HCT116 (cell line): Measurements from ENCODE around the gene ENO2. TPM values are rescaled to one million over a fixed set of nuclear protein-coding genes. Genes with fewer than 3 reads are reported as not detected.

ENCODE experiments used
- ATAC-seq: fragments of 200-7000 bp; cut with Tn5 transposase; 2 replicates; pipeline ENCODE4 v1.9.1; 2020; ENCODE audit warnings: mild to moderate bottlenecking, moderate library complexity
- BruUV-seq: library from RNA; stranded (reverse); fragments of 400-500 nt; replicated peaks from 2 replicates; lab custom pipeline; 2021; lab: Mats Ljungman, UMichigan
- CTCF ChIA-PET: fragments of 300-600 bp; sonication (Branson Sonifier 250); formaldehyde crosslinking; loops from one replicate; lab custom pipeline; 2021; ENCODE audit warnings: antibody characterized with exemption; lab: Charles Lee
- POLR2A ChIA-PET: fragments of 300-600, 350-600 bp; sonication (Branson Sonifier 250); formaldehyde crosslinking; loops from one replicate; lab custom pipeline; 2021; ENCODE audit warnings: antibody characterized with exemption; lab: Charles Lee
- RAD21 ChIA-PET, 2 experiments: fragments of 300-600 bp; sonication (Branson Sonifier 250); formaldehyde crosslinking; loops; one replicate each; lab custom pipeline; 2023; ENCODE audit warnings: low total read pairs in 2 of 2; ENCODE audit not compliant: uncharacterized antibody in 2 of 2, unreplicated experiment in 2 of 2, low non-redundant PET in 1 of 2; lab: Charles Lee
- DNase-seq: peaks from one replicate; pipeline ENCODE4 v3.0.0-alpha.2; 2010; ENCODE audit warnings: low read depth, low spot score
- H2AFZ ChIP-seq: fragments of 200-600 bp; shearing (Covaris generic), sonication (generic); 2 replicates; pipeline ENCODE4 v1.6.1; 2017; ENCODE audit warnings: low read depth, mixed run types, mixed read lengths, antibody characterized with exemption, low read length; ENCODE audit not compliant: poor library complexity, severe bottlenecking
- H3K27ac ChIP-seq: 2 replicates; pipeline ENCODE4 v1.5.1; 2012; ENCODE audit warnings: low read depth, low read length
- H3K27me3 ChIP-seq: fragments of 200-600 bp; sonication (generic); 2 replicates; pipeline ENCODE4 v1.6.1; 2016; ENCODE audit warnings: mixed run types, low read length, mixed read lengths; ENCODE audit not compliant: insufficient read depth
- H3K36me3 ChIP-seq, 2 experiments: fragments of 200-500 bp in 1 of 2; fragments of 200-600 bp in 1 of 2; sonication (Bioruptor generic) in 1 of 2; sonication (generic) in 1 of 2; 2 replicates each; pipeline versions ENCODE4 v1.5.1 to v1.6.1; 2014 to 2016; ENCODE audit warnings: low read length in 2 of 2, inconsistent platforms in 1 of 2, mixed read lengths in 1 of 2, mixed run types in 1 of 2; ENCODE audit not compliant: insufficient read depth in 2 of 2, control insufficient read depth in 1 of 2
- H3K4me1 ChIP-seq, 2 experiments: fragments of 200-600 bp in 1 of 2; sonication (generic) in 1 of 2; 2 replicates each; pipeline versions ENCODE4 v1.5.1 to v1.6.1; 2012 to 2017; ENCODE audit warnings: low read length in 2 of 2, inconsistent platforms in 1 of 2, mild to moderate bottlenecking in 1 of 2, mixed read lengths in 1 of 2, mixed run types in 1 of 2, moderate library complexity in 1 of 2; ENCODE audit not compliant: insufficient read depth in 2 of 2, control insufficient read depth in 1 of 2
- H3K4me2 ChIP-seq: fragments of 200-600 bp; sonication (generic); 2 replicates; pipeline ENCODE4 v1.6.1; 2017; ENCODE audit warnings: mixed run types, low read length, mixed read lengths
- H3K4me3 ChIP-seq, 2 experiments: fragments of 200-600 bp in 1 of 2; sonication (generic) in 1 of 2; replicated peaks in 1 of 2; 2 replicates each; pipeline ENCODE4 v1.5.1; 2011 to 2016; ENCODE audit warnings: low read length in 2 of 2, control low read depth in 1 of 2, low read depth in 1 of 2, mild to moderate bottlenecking in 1 of 2, mixed read lengths in 1 of 2, mixed run types in 1 of 2
- H3K79me2 ChIP-seq: fragments of 200-600 bp; sonication (generic); 2 replicates; pipeline ENCODE4 v1.6.1; 2017; ENCODE audit warnings: mild to moderate bottlenecking, mixed run types, low read length, moderate library complexity, mixed read lengths; ENCODE audit not compliant: insufficient read depth
- H3K9ac ChIP-seq: fragments of 200-600 bp; sonication (generic); 2 replicates; pipeline ENCODE4 v1.6.1; 2016; ENCODE audit warnings: low read length, mixed read lengths
- H3K9me2 ChIP-seq: fragments of 200-600 bp; sonication (generic), shearing (Covaris generic); 2 replicates; pipeline ENCODE4 v1.6.1; 2017; ENCODE audit warnings: mixed run types, mild to moderate bottlenecking, moderate library complexity; ENCODE audit not compliant: insufficient read depth
- H3K9me3 ChIP-seq, 2 experiments: fragments of 200-500 bp in 1 of 2; fragments of 200-600 bp in 1 of 2; sonication (Bioruptor generic) in 1 of 2; sonication (generic) in 1 of 2; 2 replicates each; pipeline ENCODE4 v1.6.1; 2014 to 2017; ENCODE audit warnings: low read length in 2 of 2, mixed read lengths in 2 of 2, inconsistent platforms in 1 of 2, low read depth in 1 of 2, mild to moderate bottlenecking in 1 of 2, mixed run types in 1 of 2, moderate library complexity in 1 of 2; ENCODE audit not compliant: control insufficient read depth in 1 of 2, insufficient read depth in 1 of 2
- H4K20me1 ChIP-seq: fragments of 200-600 bp; sonication (generic), shearing (Covaris generic); 2 replicates; pipeline ENCODE4 v1.6.1; 2017; ENCODE audit warnings: mixed run types, mild to moderate bottlenecking, moderate library complexity; ENCODE audit not compliant: insufficient read depth
- CTCF ChIP-seq, 3 experiments: fragments of 200-600 bp in 1 of 3; sonication (generic) in 1 of 3; IDR thresholded peaks in 2 of 3; conservative IDR thresholded peaks in 1 of 3; 2 replicates each; pipeline ENCODE4 v1.5.1; 2012 to 2017; ENCODE audit warnings: low read depth in 2 of 3, low read length in 2 of 3, antibody characterized with exemption in 1 of 3, borderline replicate concordance in 1 of 3, control low read depth in 1 of 3, mild to moderate bottlenecking in 1 of 3, mixed read lengths in 1 of 3, mixed run types in 1 of 3, moderate library complexity in 1 of 3; ENCODE audit not compliant: insufficient read depth in 1 of 3
- SRF ChIP-seq: IDR thresholded peaks from 2 replicates; pipeline ENCODE4 v1.6.1; 2012; ENCODE audit warnings: low read depth
- intact Hi-C: fragments of 100-400 bp; cut with micrococcal nuclease; formaldehyde crosslinking; loops from 2 replicates; pipeline ENCODE4 v1.10.0; 2022
- total RNA-seq: library from RNA; stranded (reverse); gene quantifications from one replicate; pipeline ENCODE4 v1.2.1, GENCODE V29; 2021; ENCODE audit not compliant: unreplicated experiment

ENO2 gene
- total RNA-seq, 1 experiment from 2014 or later, result 117 TPM

GRCh38 chr12:6945613-6946012 is 31.2 kb downstream of the ENO2 start:
- CTCF ChIA-PET, result interaction anchor here (0.6 to 6.1 kb wide), 12 partner anchors 8 to 200 kb away, joined by 3 to 101 read pairs (median 7); partner anchors contain the start of genes C1RL, LPCAT3 and SPSB2
- no peaks in the 10 kb centered on the region for H3K9me2 ChIP-seq
- no peak for DNase-seq
- no peaks in the 10 kb centered on the region for H3K9me3 ChIP-seq
- H3K4me3 ChIP-seq, result peak overlapping the region; percentile 68 to 71
- no peak for TF ChIP-seq SRF
- 0 out of 6 replicates have a peak, but pooled peaks of 1 of the 3 experiments have one; percentile 1 for TF ChIP-seq CTCF (IDR thresholded peaks at IDR 0.05 in 2 of 3, conservative IDR thresholded peaks at IDR 0.05 in 1 of 3; ENCODE audit: borderline replicate concordance in 1 of 3, insufficient read depth in 1 of 3, low read depth in 2 of 3, low read length in 2 of 3)
- H4K20me1 ChIP-seq, result no peaks in the 10 kb centered on the region
- no peak overlapping the region for H2AFZ ChIP-seq
- POLR2A ChIA-PET, result interaction anchor here (0.6 to 7.7 kb wide), 19 partner anchors 8 to 692 kb away, joined by 3 to 269 read pairs (median 10); partner anchors contain the start of genes ATN1, C1RL, CDCA3 and MLF2
- H3K9ac ChIP-seq, result peak overlapping the region; percentile 88
- no peak for ATAC-seq
- intact Hi-C loops, result loop anchor here (1.0 to 10.0 kb wide), 3 partner anchors 16 to 692 kb away; no protein-coding TSS in a partner anchor
- H3K36me3 ChIP-seq, result peaks cover 2 to 6% of the 10 kb centered on the region in 2 experiments; a peak in 2 of 4 replicates
- RAD21 ChIA-PET, result interaction anchor here (0.9 to 2.8 kb wide), 9 partner anchors 17 to 199 kb away, joined by 3 to 22 read pairs (median 4); partner anchors contain the start of gene C1RL (in 2 of the 2)
- peak overlapping the region; percentile 92 for H3K4me2 ChIP-seq
- no TSS peak for BruUV-seq
- no peaks in the 10 kb centered on the region for H3K27me3 ChIP-seq
- peaks cover 25 to 70% of the 10 kb centered on the region in 2 experiments for H3K4me1 ChIP-seq
- H3K79me2 ChIP-seq, result peaks cover 16% of the 10 kb centered on the region
- peak overlapping the region; percentile 99 for H3K27ac ChIP-seq
